Activated B cell treated with CpG ODN at 0.5 μM for 24 hours (primary cell): ENCODE data around the gene PARG. TPM values are rescaled to one million over a fixed set of nuclear protein-coding genes. Genes with fewer than 3 reads are reported as not detected.

Source experiments
- ATAC-seq: fragments of 200-7000 bp; cut with Tn5 transposase; one replicate; pipeline ENCODE4 v1.10.0; 2021; ENCODE audit warnings: low read depth, mild to moderate bottlenecking, moderate library complexity
- CTCF ChIA-PET: fragments of 350-600 bp; sonication (Branson Sonifier 250); formaldehyde crosslinking; loops from one replicate; lab custom pipeline; 2021; ENCODE audit warnings: antibody characterized with exemption; lab: Charles Lee
- POLR2A ChIA-PET: fragments of 350-600 bp; sonication (Branson Sonifier 250); formaldehyde crosslinking; loops from one replicate; lab custom pipeline; 2021; ENCODE audit warnings: antibody characterized with exemption; lab: Charles Lee
- DNase-seq: peaks from one replicate; pipeline ENCODE4 v3.0.0; 2022
- H3K27ac Mint-ChIP-seq: one replicate; pipeline ENCODE4 v1.8.0; 2020; ENCODE audit warnings: mixed read lengths
- H3K27me3 Mint-ChIP-seq: one replicate; pipeline ENCODE4 v1.8.0; 2021; ENCODE audit warnings: mixed read lengths
- H3K36me3 Mint-ChIP-seq: one replicate; pipeline ENCODE4 v1.8.0; 2021; ENCODE audit warnings: low read depth, mixed read lengths
- H3K4me1 Mint-ChIP-seq: one replicate; pipeline ENCODE4 v1.8.0; 2021; ENCODE audit warnings: mixed read lengths
- H3K4me3 Mint-ChIP-seq: one replicate; pipeline ENCODE4 v1.8.0; 2020; ENCODE audit warnings: mild to moderate bottlenecking, mixed read lengths
- H3K9me3 Mint-ChIP-seq: one replicate; pipeline ENCODE4 v1.8.0; 2020; ENCODE audit warnings: mixed read lengths
- intact Hi-C: fragments of 100-400 bp; cut with micrococcal nuclease; formaldehyde crosslinking; loops from one replicate; pipeline ENCODE4 v1.15.1; 2024
- total RNA-seq: library from RNA; stranded (reverse); gene quantifications from 2 replicates; pipeline ENCODE4 v1.2.3, GENCODE V29; 2022
- TF ChIP-seq, protein P1 (sequence below): fragments of 200-600 bp; IDR thresholded peaks from one replicate; pipeline ENCODE4 v1.8.0; 2022; ENCODE audit warnings: antibody characterized with exemption, mild to moderate bottlenecking

Gene PARG
- total RNA-seq, 1 donor from 2014 or later = 34.8 TPM

DNA sequence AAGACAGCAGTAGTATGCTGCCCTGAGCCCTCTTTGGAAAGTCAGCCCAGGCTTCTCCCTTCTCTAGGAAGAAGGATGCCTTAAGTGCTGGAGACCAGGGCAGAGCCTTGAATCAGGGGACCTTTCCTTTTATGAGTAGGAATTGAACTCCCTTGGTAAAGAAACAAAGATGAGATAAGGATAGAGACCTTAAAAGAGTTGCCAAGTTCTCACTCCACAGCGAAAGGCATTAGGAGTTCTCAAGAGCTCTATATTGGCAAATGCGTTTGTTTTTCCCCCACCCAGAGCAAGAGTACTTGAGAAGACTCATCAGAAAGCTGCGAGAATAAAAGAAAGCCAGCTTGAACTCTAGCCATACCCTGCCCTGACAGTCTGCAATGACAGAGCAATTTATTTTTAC is 106.9 kb downstream of the PARG start:
- H3K36me3 Mint-ChIP-seq = peaks cover 72% of the 10 kb centered on the region
- H3K4me1 Mint-ChIP-seq = no peaks in the 10 kb centered on the region

DNA sequence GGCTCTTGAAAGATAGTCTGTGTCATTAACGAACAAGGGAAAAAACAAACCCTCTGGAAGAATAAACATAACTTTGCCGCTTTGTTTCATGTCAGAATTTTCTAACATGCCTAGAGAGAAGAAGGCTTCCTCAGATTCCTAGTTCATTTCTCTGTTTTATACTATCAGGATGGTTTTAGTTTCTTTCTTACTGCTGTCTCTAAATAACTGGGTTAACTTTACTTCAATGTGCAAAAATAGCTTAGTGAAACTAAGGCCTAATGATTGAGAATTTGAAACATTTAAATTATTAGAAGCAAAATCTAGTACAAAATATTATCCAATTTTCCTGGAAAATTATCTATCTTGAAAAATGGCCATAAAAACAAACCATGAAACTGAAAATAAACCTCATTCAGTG is 107.6 kb downstream of the PARG start:
- intact Hi-C loops = no loop called here
- CTCF ChIA-PET = no interaction called here
- TF ChIP-seq, protein P1, sequence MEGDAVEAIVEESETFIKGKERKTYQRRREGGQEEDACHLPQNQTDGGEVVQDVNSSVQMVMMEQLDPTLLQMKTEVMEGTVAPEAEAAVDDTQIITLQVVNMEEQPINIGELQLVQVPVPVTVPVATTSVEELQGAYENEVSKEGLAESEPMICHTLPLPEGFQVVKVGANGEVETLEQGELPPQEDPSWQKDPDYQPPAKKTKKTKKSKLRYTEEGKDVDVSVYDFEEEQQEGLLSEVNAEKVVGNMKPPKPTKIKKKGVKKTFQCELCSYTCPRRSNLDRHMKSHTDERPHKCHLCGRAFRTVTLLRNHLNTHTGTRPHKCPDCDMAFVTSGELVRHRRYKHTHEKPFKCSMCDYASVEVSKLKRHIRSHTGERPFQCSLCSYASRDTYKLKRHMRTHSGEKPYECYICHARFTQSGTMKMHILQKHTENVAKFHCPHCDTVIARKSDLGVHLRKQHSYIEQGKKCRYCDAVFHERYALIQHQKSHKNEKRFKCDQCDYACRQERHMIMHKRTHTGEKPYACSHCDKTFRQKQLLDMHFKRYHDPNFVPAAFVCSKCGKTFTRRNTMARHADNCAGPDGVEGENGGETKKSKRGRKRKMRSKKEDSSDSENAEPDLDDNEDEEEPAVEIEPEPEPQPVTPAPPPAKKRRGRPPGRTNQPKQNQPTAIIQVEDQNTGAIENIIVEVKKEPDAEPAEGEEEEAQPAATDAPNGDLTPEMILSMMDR = no peak

More for the DNA sequence above, 106.9 kb downstream of the PARG start:
- TF ChIP-seq, protein P1 = no peak
- H3K4me3 Mint-ChIP-seq = no peak overlapping the region
- H3K27me3 Mint-ChIP-seq = no peaks in the 10 kb centered on the region
- no peak for DNase-seq
- no peak overlapping the region for H3K27ac Mint-ChIP-seq
- H3K9me3 Mint-ChIP-seq = no peaks in the 10 kb centered on the region
- ATAC-seq = no peak
- ChIA-PET CTCF (no interaction called here), POLR2A (no interaction called here)
- intact Hi-C loops = no loop called here

DNA sequence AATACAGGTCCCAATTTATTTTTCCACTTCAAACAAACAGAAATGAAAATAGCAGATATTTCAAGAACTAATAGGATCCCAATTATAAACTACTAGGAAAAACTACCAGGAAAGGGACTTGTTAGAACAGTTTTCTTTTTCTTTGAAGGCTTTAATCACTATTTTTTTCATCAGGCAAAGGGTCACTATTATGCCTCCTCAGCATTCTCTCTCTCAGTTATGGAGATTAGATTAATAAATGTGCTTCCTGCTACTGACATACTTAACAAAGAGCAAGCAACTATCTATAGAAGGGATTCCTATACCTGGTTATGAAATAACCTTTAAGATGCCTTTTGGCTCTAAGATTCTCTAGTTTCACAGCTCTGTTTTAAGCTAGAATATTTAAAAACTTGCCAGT is 108.7 kb downstream of the PARG start:
- DNase-seq (no peak), ATAC-seq (no peak)
- peaks cover 59% of the 10 kb centered on the region for H3K36me3 Mint-ChIP-seq
- no peaks in the 10 kb centered on the region for H3K27me3 Mint-ChIP-seq
- TF ChIP-seq, protein P1 = no peak
- ChIA-PET CTCF (no interaction called here), POLR2A (no interaction called here)
- intact Hi-C loops = no loop called here
- no peaks in the 10 kb centered on the region for H3K9me3 Mint-ChIP-seq
- H3K4me3 Mint-ChIP-seq = no peak overlapping the region
- no peaks in the 10 kb centered on the region for H3K4me1 Mint-ChIP-seq
- H3K27ac Mint-ChIP-seq = no peak overlapping the region

More for the DNA sequence above, 107.6 kb downstream of the PARG start:
- Mint-ChIP-seq H3K4me3 (no peak overlapping the region), H3K27me3 (no peaks in the 10 kb centered on the region), H3K4me1 (no peaks in the 10 kb centered on the region), H3K27ac (no peak overlapping the region), H3K36me3 (peaks cover 68% of the 10 kb centered on the region), H3K9me3 (no peaks in the 10 kb centered on the region)
- no peak for DNase-seq
- ATAC-seq = no peak
- POLR2A ChIA-PET = no interaction called here

DNA sequence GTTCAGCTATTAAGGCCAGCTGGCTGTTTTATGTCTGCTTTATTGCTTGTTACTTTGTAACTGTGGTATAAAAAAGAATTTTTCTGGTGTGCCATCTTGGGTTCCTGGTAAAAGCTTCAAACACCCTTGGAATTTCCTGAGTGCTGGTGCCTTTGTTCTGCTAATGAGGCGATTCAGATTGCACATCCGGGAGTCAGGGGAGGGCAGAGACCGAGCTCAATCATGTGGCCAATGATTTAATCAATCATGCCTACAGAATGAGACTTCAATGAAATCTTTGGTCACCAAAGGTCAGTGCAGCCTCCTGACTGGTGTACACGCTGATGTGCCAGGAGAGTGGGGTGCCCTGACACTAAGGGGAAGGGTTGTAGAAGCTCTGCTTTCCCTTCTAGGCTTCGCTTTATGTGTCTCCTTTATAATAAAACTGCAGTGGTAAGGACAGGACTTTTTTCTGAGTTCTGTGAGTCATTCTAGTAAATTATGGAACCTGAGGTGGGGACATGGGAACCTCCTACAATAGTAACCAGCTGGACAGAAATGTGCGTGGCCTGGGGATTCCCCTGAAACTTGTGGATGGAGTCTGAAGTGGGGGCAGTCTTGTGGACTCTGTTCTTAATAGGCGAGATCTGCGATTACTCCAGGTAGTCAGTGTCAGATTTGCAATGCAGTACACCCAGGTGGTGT is 110.3 kb downstream of the PARG start:
- H3K27ac Mint-ChIP-seq = no peak overlapping the region
- intact Hi-C loops = no loop called here
- H3K36me3 Mint-ChIP-seq = peaks cover 58% of the 10 kb centered on the region
- DNase-seq (no peak), ATAC-seq (no peak)
- peaks cover 7% of the 10 kb centered on the region for H3K4me1 Mint-ChIP-seq
- ChIA-PET CTCF (no interaction called here), POLR2A (no interaction called here)
- no peaks in the 10 kb centered on the region for H3K27me3 Mint-ChIP-seq
- no peaks in the 10 kb centered on the region for H3K9me3 Mint-ChIP-seq
- TF ChIP-seq, protein P1 = no peak
- H3K4me3 Mint-ChIP-seq = no peak overlapping the region

DNA sequence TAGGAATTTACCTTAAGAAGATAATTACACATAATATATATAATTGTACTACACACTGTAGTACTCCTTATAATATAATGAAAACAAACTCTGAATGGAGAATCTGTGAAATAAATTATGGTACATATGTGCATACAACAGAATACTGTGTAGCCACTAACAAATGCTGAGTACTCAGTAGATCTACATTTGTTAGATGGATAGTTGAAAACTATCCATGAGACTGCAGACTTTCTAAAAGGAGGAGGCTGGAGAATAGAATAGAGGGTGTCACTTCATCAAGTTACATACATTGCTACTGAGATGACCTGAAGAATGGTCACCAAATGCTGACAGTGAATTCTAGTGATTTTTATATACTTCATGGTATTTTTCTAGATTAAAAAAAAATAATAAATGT is 111.0 kb downstream of the PARG start:
- intact Hi-C loops = no loop called here
- H3K27ac Mint-ChIP-seq = no peak overlapping the region
- H3K36me3 Mint-ChIP-seq = peaks cover 62% of the 10 kb centered on the region

More for the DNA sequence above, 111.0 kb downstream of the PARG start:
- ChIA-PET POLR2A (no interaction called here), CTCF (no interaction called here)
- DNase-seq (no peak), ATAC-seq (no peak)
- TF ChIP-seq, protein P1 = no peak
- no peak overlapping the region for H3K4me3 Mint-ChIP-seq
- H3K27me3 Mint-ChIP-seq = no peaks in the 10 kb centered on the region
- H3K9me3 Mint-ChIP-seq = no peaks in the 10 kb centered on the region
- H3K4me1 Mint-ChIP-seq = peaks cover 7% of the 10 kb centered on the region
